ENCODE measurements around the gene DYRK1B.
"Not testable (repeated sequence)": the region's sequence is repeated elsewhere in the genome, so short reads cannot be mapped to it uniquely, and the experiment has no call there.

The DYRK1B gene

DNA sequence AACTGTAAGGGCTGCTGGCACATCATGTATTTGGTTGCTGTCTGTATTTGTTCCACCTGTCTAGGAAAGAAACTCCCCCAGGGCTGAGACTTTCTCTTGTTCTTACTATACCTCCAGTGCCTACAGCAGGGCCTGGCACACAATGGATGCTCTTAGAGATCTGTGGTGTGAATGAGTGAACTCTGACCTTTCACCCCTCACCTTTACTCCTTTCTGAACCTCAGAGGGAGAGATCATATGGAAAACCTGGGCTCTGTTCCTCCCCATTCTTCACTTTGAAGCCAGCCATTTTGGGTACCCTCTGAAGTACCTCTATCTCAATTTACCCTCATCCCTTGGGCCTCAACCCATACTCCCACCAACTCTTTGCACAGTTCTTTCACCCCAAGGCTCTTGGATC lies 3.1 kb downstream of the DYRK1B start:
- DNase-seq (ENCODE audit: low spot score): no peak

DNA sequence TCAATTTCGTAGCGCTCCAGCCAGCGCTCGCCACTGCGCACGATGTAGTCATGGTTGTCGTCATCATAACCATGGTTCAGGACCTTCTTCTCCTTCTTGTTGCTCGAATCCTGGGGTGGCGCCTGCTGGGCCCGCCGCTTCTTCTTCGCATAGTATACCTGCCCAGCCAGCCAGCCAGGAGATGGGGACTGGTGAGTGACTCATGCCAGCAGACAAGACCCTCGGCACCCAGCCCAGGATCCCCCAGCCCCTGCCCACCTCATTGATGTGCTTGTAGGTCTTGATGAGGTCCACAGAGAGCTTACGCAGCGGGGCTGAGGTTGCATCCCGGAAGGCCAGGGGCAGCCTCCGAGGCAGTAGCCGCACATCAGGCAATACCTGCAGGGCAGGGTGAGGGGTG lies 3.6 kb downstream of the DYRK1B start:
- no peak for DNase-seq (ENCODE audit: low spot score)

DNA sequence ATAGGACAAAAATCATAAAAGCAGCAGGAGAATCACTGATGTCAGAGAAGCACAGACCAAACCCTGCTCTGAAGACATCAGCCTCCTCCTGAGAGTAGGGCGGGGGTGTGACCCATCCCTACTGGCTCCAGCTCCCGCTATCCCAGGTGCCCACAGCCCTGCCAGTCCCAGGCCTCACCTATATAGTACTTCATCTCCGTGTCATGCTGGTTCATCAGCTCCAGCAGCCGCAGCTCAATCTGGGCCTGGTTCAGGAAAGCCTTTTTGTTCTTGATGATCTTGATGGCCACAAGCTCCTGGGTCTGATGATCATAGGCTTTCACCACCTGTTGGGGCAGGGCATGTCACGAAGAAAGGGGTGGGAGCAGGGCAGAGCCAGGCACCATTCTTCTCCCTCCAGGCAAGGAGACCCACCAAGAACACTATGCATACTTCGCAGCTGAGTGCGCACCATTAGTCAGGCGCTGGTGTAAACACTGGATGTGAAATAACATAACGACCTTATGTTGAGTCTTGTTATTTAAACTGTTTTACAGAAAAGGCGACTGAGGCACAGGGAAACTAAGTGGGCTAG lies 4.2 kb downstream of the DYRK1B start:
- DNase-seq (ENCODE audit: low spot score): no peak

DNA sequence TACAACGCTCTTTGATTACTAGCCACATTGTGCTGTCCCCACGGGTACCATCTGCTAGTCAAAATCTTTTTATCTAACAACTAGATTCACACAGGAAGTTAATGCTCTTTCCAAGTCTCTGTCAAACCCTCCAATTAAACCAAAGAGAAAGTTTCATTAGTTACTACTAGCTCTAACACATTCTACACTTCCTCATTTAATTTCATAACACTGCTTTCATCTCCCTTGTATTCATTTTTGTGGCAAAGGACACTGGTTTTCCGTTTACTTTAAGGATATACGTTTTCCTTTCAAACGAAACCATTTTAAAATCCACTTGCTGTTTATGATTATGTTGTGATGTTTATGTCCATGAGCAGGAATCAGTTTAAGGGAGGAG lies 5.3 kb downstream of the DYRK1B start:
- DNase-seq (ENCODE audit: low spot score): no peak

- no peak for DNase-seq (ENCODE audit: low spot score)
Observed at GRCh38 chr19:39828015-39828653, 5.8 kb downstream of the DYRK1B start.

- no peak for DNase-seq (ENCODE audit: low spot score)
Observed at GRCh38 chr19:39827216-39827615, 6.7 kb downstream of the DYRK1B start.

GRCh38 chr19:39826311-39826945 lies 7.5 kb downstream of the DYRK1B start:
- DNase-seq (ENCODE audit: low spot score): no peak

- DNase-seq (ENCODE audit: low spot score): no peak
Observed at GRCh38 chr19:39825531-39826076, 8.4 kb downstream of the DYRK1B start.

GRCh38 chr19:39825093-39825463 lies 8.9 kb downstream of the DYRK1B start:
- no peak for DNase-seq (ENCODE audit: low spot score)

GRCh38 chr19:39824143-39825092 lies 9.5 kb downstream of the DYRK1B start:
- DNase-seq (ENCODE audit: low spot score): peak; percentile 97

- no peak for DNase-seq (ENCODE audit: low spot score)
Observed at GRCh38 chr19:39823686-39824085, 10.3 kb downstream of the DYRK1B start.

DNA sequence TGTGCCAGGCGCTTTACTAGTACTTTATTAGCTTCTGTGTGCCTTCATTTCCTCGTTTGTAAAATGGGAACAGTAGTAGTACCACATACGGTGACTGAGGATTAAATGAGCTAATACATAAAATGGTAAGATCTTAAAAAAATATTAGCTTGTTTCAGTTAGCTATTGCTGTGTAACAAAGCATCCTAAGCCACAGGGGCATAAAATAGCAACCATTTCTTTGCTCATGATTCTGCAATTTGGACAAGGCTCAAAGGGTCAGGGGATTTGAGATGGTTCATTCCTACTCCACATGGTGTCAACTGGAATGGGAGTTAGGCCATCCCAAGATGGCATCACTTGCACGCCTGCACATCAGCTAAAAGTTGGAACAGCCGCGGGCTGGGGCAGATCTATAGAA lies 13.3 kb downstream of the DYRK1B start:
- DNase-seq (ENCODE audit: low spot score): no peak

- no peak for DNase-seq (ENCODE audit: low spot score)
Observed at GRCh38 chr19:39819786-39820185, 14.2 kb downstream of the DYRK1B start.

GRCh38 chr19:39818626-39819097 lies 15.3 kb downstream of the DYRK1B start:
- DNase-seq (ENCODE audit: low spot score): no peak

DNA sequence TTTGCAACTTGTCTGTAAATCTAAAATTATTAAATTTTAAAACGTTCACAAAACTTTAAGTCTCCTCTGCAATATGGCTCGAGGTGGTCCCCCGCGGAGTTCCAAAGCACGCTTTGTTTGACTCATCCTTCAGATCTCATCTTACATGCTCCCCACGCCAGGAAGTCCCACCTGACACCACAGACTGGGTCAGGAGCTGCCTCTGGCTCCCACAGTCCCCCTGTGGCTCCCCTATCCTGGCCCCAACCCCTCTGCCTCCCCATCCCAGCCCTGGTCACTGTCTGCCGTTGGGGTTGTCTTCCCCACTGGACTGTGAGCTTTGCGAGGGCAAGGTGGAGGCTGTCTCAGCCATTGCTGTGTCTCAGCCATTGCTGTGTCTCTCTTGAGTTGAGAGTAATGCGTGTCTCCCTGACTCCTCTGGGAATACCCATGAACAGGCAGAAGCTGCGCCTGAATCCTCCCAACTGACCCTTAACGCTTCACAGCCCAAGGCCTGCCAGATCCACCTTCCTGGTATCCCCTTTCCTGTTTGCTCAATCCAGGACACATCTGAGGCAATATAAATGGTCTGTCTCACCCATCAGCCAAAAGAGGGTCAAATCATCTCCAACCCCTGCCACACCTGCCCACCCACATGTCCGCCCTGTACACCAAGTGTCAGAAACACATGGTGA lies 15.9 kb downstream of the DYRK1B start:
- no peak for DNase-seq (ENCODE audit: low spot score)

- no peak for DNase-seq (ENCODE audit: low spot score)
Observed at GRCh38 chr19:39816287-39817048, 17.5 kb downstream of the DYRK1B start.

DNA sequence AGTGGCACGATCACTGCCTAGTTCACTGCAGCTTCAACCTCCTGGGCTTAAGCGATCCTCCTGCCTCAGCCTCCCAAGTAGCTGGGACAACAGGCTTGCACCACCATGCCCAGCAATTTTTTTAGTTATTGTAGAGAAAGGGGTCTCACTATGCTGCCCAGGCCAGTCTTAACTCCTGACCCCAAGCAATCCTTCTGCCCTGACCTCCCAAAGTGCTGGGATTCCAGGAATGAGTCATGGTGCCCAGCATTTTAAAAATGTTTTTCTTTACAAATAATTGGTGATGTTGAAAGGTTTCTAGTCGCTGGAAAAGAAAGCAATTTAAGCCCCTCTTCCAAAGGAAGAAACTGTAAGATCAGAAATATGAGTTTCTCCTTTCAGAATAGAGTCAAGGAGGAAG lies 19.4 kb downstream of the DYRK1B start:
- DNase-seq (ENCODE audit: low spot score): no peak

GRCh38 chr19:39814111-39814510 lies 19.9 kb downstream of the DYRK1B start:
- DNase-seq (ENCODE audit: low spot score): not testable (repeated sequence)

- DNase-seq (ENCODE audit: low spot score): no peak
Observed at GRCh38 chr19:39813264-39813993, 20.5 kb downstream of the DYRK1B start.

- no peak for DNase-seq (ENCODE audit: low spot score)
Observed at GRCh38 chr19:39811064-39811463, 22.9 kb downstream of the DYRK1B start.
